HepG2 (cell line): Measurements from ENCODE around the gene THBD. TPM values are rescaled to one million over a fixed set of nuclear protein-coding genes. Genes with fewer than 3 reads are reported as not detected.

Experiments used
- ATAC-seq: fragments of 200-7000 bp; cut with Tn5 transposase; 3 replicates; pipeline ENCODE4 v1.9.1; 2020; ENCODE audit warnings: mild to moderate bottlenecking, moderate library complexity
- BruUV-seq: library from RNA; stranded (reverse); fragments of 400-500 nt; replicated peaks from 2 replicates; lab custom pipeline; 2021; lab: Mats Ljungman, UMichigan
- CTCF ChIA-PET: fragments of 300-600 bp; formaldehyde crosslinking; extraction: SDS; loops from one replicate; lab custom pipeline; 2021; ENCODE audit warnings: low total read pairs, inconsistent platforms, low intra/inter-chr PET ratio; lab: Yijun Ruan, JAX
- POLR2A ChIA-PET: fragments of 350-600 bp; sonication (Branson Sonifier 250); formaldehyde crosslinking; loops from one replicate; lab custom pipeline; 2020; ENCODE audit warnings: antibody characterized with exemption, inconsistent platforms; lab: Yijun Ruan, JAX
- DNase-seq: peaks from one replicate; pipeline ENCODE4 v3.0.0-alpha.2; 2015; ENCODE audit warnings: low spot score
- FAIRE-seq: peaks from 3 replicates; lab custom pipeline; 2011; peaks lifted over from hg19 to GRCh38; lab: Jason Lieb, UNC
- H2AFZ ChIP-seq: one replicate; pipeline ENCODE4 v1.6.1; 2011; ENCODE audit warnings: low read length, inconsistent platforms
- H3K27ac ChIP-seq: fragments of 300-600 bp; 3 replicates; pipeline ENCODE4 v1.8.0; 2011; ENCODE audit warnings: mixed run types, mild to moderate bottlenecking, mixed read lengths, low read length, inconsistent platforms; ENCODE audit not compliant: insufficient read depth; ENCODE audit errors: extremely low read length
- H3K27me3 ChIP-seq, 2 experiments: fragments of 200-600 bp in 1 of 2; 2 replicates in 1 of 2; 3 replicates in 1 of 2; pipeline versions ENCODE4 v1.6.0 to v1.8.0; 2011; ENCODE audit warnings: low read length in 2 of 2, mild to moderate bottlenecking in 2 of 2, moderate library complexity in 2 of 2, inconsistent platforms in 1 of 2; ENCODE audit not compliant: insufficient read depth in 2 of 2, control insufficient read depth in 1 of 2
- H3K36me3 ChIP-seq, 2 experiments: fragments of 200-600 bp in 1 of 2; replicated peaks in 1 of 2; 2 replicates in 1 of 2; 3 replicates in 1 of 2; pipeline versions ENCODE4 v1.5.1 to v1.8.0; 2011; ENCODE audit warnings: low read length in 2 of 2, inconsistent platforms in 1 of 2; ENCODE audit not compliant: insufficient read depth in 2 of 2, control insufficient read depth in 1 of 2
- H3K4me1 ChIP-seq: 2 replicates; pipeline ENCODE4 v1.5.1; 2012; ENCODE audit warnings: low read length, inconsistent platforms; ENCODE audit not compliant: insufficient read depth
- H3K4me2 ChIP-seq: 2 replicates; pipeline ENCODE4 v1.6.0; 2011; ENCODE audit warnings: low read depth, low read length, inconsistent platforms
- H3K4me3 ChIP-seq, 3 experiments: fragments of 200-600 bp in 1 of 3; sonication (generic), shearing (Covaris generic) in 1 of 3; replicated peaks in 1 of 3; 2 replicates each; pipeline ENCODE4 v1.5.1; 2011 to 2016; ENCODE audit warnings: low read length in 3 of 3, inconsistent platforms in 2 of 3, low read depth in 2 of 3, mild to moderate bottlenecking in 2 of 3, control low read depth in 1 of 3, mixed read lengths in 1 of 3; ENCODE audit not compliant: insufficient read depth in 1 of 3
- H3K79me2 ChIP-seq: one replicate; pipeline ENCODE4 v1.6.1; 2011; ENCODE audit warnings: low read length, inconsistent platforms; ENCODE audit not compliant: insufficient read depth
- H3K9ac ChIP-seq: 2 replicates; pipeline ENCODE4 v1.6.0; 2011; ENCODE audit warnings: mild to moderate bottlenecking, low read depth, low read length, inconsistent platforms; ENCODE audit not compliant: insufficient read depth
- H3K9me3 ChIP-seq: 2 replicates; pipeline ENCODE4 v1.5.1; 2012; ENCODE audit warnings: mild to moderate bottlenecking, low read length
- H4K20me1 ChIP-seq: 2 replicates; pipeline ENCODE4 v1.6.0; 2011; ENCODE audit warnings: inconsistent platforms, mild to moderate bottlenecking, low read length, moderate library complexity; ENCODE audit not compliant: insufficient read depth
- DRAP1 ChIP-seq: IDR thresholded peaks from 2 replicates; pipeline ENCODE4 v1.6.1; 2016; ENCODE audit warnings: missing genetic modification reagents, missing compliant biosample characterization
- PAF1 ChIP-seq: IDR thresholded peaks from 2 replicates; pipeline ENCODE4 v1.6.1; 2016; ENCODE audit warnings: missing genetic modification reagents, missing compliant biosample characterization
- PCBP2 ChIP-seq: fragments of 200-400 bp; formaldehyde crosslinking; optimal IDR thresholded peaks from 2 replicates; pipeline ENCODE3; 2018; ENCODE audit warnings: low read length, low read depth; ENCODE audit not compliant: poor library complexity, severe bottlenecking
- TEAD3 ChIP-seq: optimal IDR thresholded peaks from 2 replicates; pipeline ENCODE3; 2016; ENCODE audit warnings: borderline replicate concordance
- ZNF280B ChIP-seq: sonication (generic); formaldehyde crosslinking; IDR thresholded peaks from 2 replicates; pipeline ENCODE4 v1.5.0; 2020; ENCODE audit warnings: missing genetic modification reagents, mild to moderate bottlenecking, borderline replicate concordance
- WGBS: methylation state at CpG from one replicate; pipeline ENCODE4 v1.1.6; 2017; ENCODE audit warnings: low lambda C conversion rate; 5-methylcytosine and 5-hydroxymethylcytosine counted together
- in situ Hi-C: cut with HindIII; loops from 2 replicates; pipeline ENCODE4 v1.10.0; 2017; ENCODE audit warnings: low pct_unique_long_range_greater_than_20kb; ENCODE audit not compliant: extremely low pct_ligation_motif_present
- intact Hi-C: fragments of 100-400 bp; cut with micrococcal nuclease; formaldehyde crosslinking; loops from one replicate; pipeline ENCODE4 v1.10.0; 2022; ENCODE audit not compliant: unreplicated experiment
- polyA plus RNA-seq, 8 experiments: library from polyadenylated mRNA; depleted of rRNA in 3 of 8; stranded (reverse) in 7 of 8; unstranded in 1 of 8; fragments of >200 nt; fragmentation: Illumina TruSeq in 4 of 8; extraction: Trizol in 4 of 8; gene quantifications; 2 replicates each; pipeline versions ENCODE4 v1.2.1 to v1.2.3, GENCODE V29; 2011 to 2016; ENCODE audit warnings: low read depth in 4 of 8, missing spikeins in 1 of 8, mixed read lengths in 1 of 8; ENCODE audit not compliant: insufficient read depth in 1 of 8
- total RNA-seq, 5 experiments: library from RNA; depleted of rRNA; stranded (reverse); fragments of >200 nt; fragmentation: Illumina TruSeq; extraction: Trizol; gene quantifications; 2 replicates each; pipeline ENCODE4 v1.2.3, GENCODE V29; 2016; ENCODE audit warnings: low read depth in 1 of 5

THBD gene
- total and polyA plus RNA-seq, 2 of the 13 experiments (the other 11 are each of a cell fraction or from before 2014, with no cell fraction given): 0.03 TPM; not detected in 1

- ATAC-seq: no peak; the same call in 2 of the 3 replicates
- Histone ChIP-seq H3K36me3 (no peaks in the 10 kb centered on the region), H2AFZ (no peak overlapping the region), H3K4me1 (no peaks in the 10 kb centered on the region), H3K4me2 (no peak overlapping the region), H3K27me3 (peaks cover 0 to 24% of the 10 kb centered on the region in 2 experiments; a peak in 1 of 5 replicates), H3K9ac (no peak overlapping the region), H4K20me1 (no peaks in the 10 kb centered on the region), H3K4me3 (no peak overlapping the region), H3K79me2 (no peaks in the 10 kb centered on the region), H3K9me3 (no peaks in the 10 kb centered on the region), H3K27ac (no peak overlapping the region)
- ChIA-PET CTCF (no interaction called here), POLR2A (no interaction called here)
- intact Hi-C loops (no loop called here), in situ Hi-C loops (no loop called here)
- no peak for DNase-seq
- BruUV-seq: no TSS peak
- WGBS: 32% methylated on average over 16 of the region's 16 CpGs
- FAIRE-seq: no peak
- TF ChIP-seq DRAP1 (CRISPR knock-in tag) (no peak), ZNF280B (0 out of 2 replicates have a peak, but pooled peaks have one; percentile 14), PCBP2 (no peak), TEAD3 (CRISPR knock-in tag) (no peak), PAF1 (CRISPR knock-in tag) (no peak)
Observed at GRCh38 chr20:23097636-23098580, 48.4 kb upstream of the THBD start.
